HG02571 (cell line): Measurements from ENCODE around the gene TBL3.
"Not testable (repeated sequence)": the region's sequence is repeated elsewhere in the genome, so short reads cannot be mapped to it uniquely, and the experiment has no call there.

Experiments
- ATAC-seq: cut with Tn5 transposase; IDR thresholded peaks from one replicate; pipeline ENCODE4 v1.9.1; 2021; ENCODE audit warnings: mild to moderate bottlenecking, moderate library complexity; ENCODE audit not compliant: unreplicated experiment

Gene TBL3

GRCh38 chr16:1998852-1999801 lies 27.3 kb downstream of the TBL3 start:
- ATAC-seq, result no peak

- no peak for ATAC-seq
Measured at GRCh38 chr16:1999866-2000514, 28.1 kb downstream of the TBL3 start.

GRCh38 chr16:2001035-2001434 lies 29.2 kb downstream of the TBL3 start:
- no peak for ATAC-seq

GRCh38 chr16:2001456-2002355 lies 29.9 kb downstream of the TBL3 start:
- no peak for ATAC-seq

GRCh38 chr16:2002406-2003230 lies 30.8 kb downstream of the TBL3 start:
- no peak for ATAC-seq

GRCh38 chr16:2003231-2003826 lies 31.5 kb downstream of the TBL3 start:
- ATAC-seq, result no peak

GRCh38 chr16:2003827-2004641 lies 32.2 kb downstream of the TBL3 start:
- peak; percentile 56 for ATAC-seq

- ATAC-seq, result no peak
Measured at GRCh38 chr16:2004795-2005517, 33.1 kb downstream of the TBL3 start.

GRCh38 chr16:2005646-2006045 lies 33.8 kb downstream of the TBL3 start:
- no peak for ATAC-seq

GRCh38 chr16:2006317-2006716 lies 34.5 kb downstream of the TBL3 start:
- no peak for ATAC-seq

- no peak for ATAC-seq
Measured at GRCh38 chr16:2007081-2007836, 35.4 kb downstream of the TBL3 start.

GRCh38 chr16:2008009-2008526 lies 36.2 kb downstream of the TBL3 start:
- no peak for ATAC-seq

- ATAC-seq, result peak; percentile 2
Measured at GRCh38 chr16:2008631-2009163, 36.8 kb downstream of the TBL3 start.

GRCh38 chr16:2009164-2009711 lies 37.4 kb downstream of the TBL3 start:
- peak; percentile 25 for ATAC-seq

GRCh38 chr16:2009791-2010510 lies 38.1 kb downstream of the TBL3 start, which contains the start of gene ZNF598:
Gene ZNF598 (minus strand): TSS chr16:2009821.
- ATAC-seq, result peak; percentile 80

- ATAC-seq, result not testable (repeated sequence)
Measured at GRCh38 chr16:2011726-2012125, 39.9 kb downstream of the TBL3 start.
